HepG2 (cell line): ENCODE results near the gene TIA1. TPM values are rescaled to one million over a fixed set of nuclear protein-coding genes. Genes with fewer than 3 reads are reported as not detected.
"Not testable (repeated sequence)": the region's sequence is repeated elsewhere in the genome, so short reads cannot be mapped to it uniquely, and the experiment has no call there.

Experiments
- ATAC-seq: fragments of 200-7000 bp; cut with Tn5 transposase; 3 replicates; pipeline ENCODE4 v1.9.1; 2020; ENCODE audit warnings: mild to moderate bottlenecking, moderate library complexity
- BruUV-seq: library from RNA; stranded (reverse); fragments of 400-500 nt; replicated peaks from 2 replicates; lab custom pipeline; 2021; lab: Mats Ljungman, UMichigan
- CTCF ChIA-PET: fragments of 300-600 bp; formaldehyde crosslinking; extraction: SDS; loops from one replicate; lab custom pipeline; 2021; ENCODE audit warnings: low total read pairs, inconsistent platforms, low intra/inter-chr PET ratio; lab: Yijun Ruan, JAX
- POLR2A ChIA-PET: fragments of 350-600 bp; sonication (Branson Sonifier 250); formaldehyde crosslinking; loops from one replicate; lab custom pipeline; 2020; ENCODE audit warnings: antibody characterized with exemption, inconsistent platforms; lab: Yijun Ruan, JAX
- DNase-seq: peaks from one replicate; pipeline ENCODE4 v3.0.0-alpha.2; 2015; ENCODE audit warnings: low spot score
- FAIRE-seq: peaks from 3 replicates; lab custom pipeline; 2011; peaks lifted over from hg19 to GRCh38; lab: Jason Lieb, UNC
- H2AFZ ChIP-seq: one replicate; pipeline ENCODE4 v1.6.1; 2011; ENCODE audit warnings: low read length, inconsistent platforms
- H3K27ac ChIP-seq: fragments of 300-600 bp; 3 replicates; pipeline ENCODE4 v1.8.0; 2011; ENCODE audit warnings: mixed run types, mild to moderate bottlenecking, mixed read lengths, low read length, inconsistent platforms; ENCODE audit not compliant: insufficient read depth; ENCODE audit errors: extremely low read length
- H3K27me3 ChIP-seq, 2 experiments: fragments of 200-600 bp in 1 of 2; 2 replicates in 1 of 2; 3 replicates in 1 of 2; pipeline versions ENCODE4 v1.6.0 to v1.8.0; 2011; ENCODE audit warnings: low read length in 2 of 2, mild to moderate bottlenecking in 2 of 2, moderate library complexity in 2 of 2, inconsistent platforms in 1 of 2; ENCODE audit not compliant: insufficient read depth in 2 of 2, control insufficient read depth in 1 of 2
- H3K36me3 ChIP-seq, 2 experiments: fragments of 200-600 bp in 1 of 2; replicated peaks in 1 of 2; 2 replicates in 1 of 2; 3 replicates in 1 of 2; pipeline versions ENCODE4 v1.5.1 to v1.8.0; 2011; ENCODE audit warnings: low read length in 2 of 2, inconsistent platforms in 1 of 2; ENCODE audit not compliant: insufficient read depth in 2 of 2, control insufficient read depth in 1 of 2
- H3K4me1 ChIP-seq: 2 replicates; pipeline ENCODE4 v1.5.1; 2012; ENCODE audit warnings: low read length, inconsistent platforms; ENCODE audit not compliant: insufficient read depth
- H3K4me2 ChIP-seq: 2 replicates; pipeline ENCODE4 v1.6.0; 2011; ENCODE audit warnings: low read depth, low read length, inconsistent platforms
- H3K4me3 ChIP-seq, 3 experiments: fragments of 200-600 bp in 1 of 3; sonication (generic), shearing (Covaris generic) in 1 of 3; replicated peaks in 1 of 3; 2 replicates each; pipeline ENCODE4 v1.5.1; 2011 to 2016; ENCODE audit warnings: low read length in 3 of 3, inconsistent platforms in 2 of 3, low read depth in 2 of 3, mild to moderate bottlenecking in 2 of 3, control low read depth in 1 of 3, mixed read lengths in 1 of 3; ENCODE audit not compliant: insufficient read depth in 1 of 3
- H3K79me2 ChIP-seq: one replicate; pipeline ENCODE4 v1.6.1; 2011; ENCODE audit warnings: low read length, inconsistent platforms; ENCODE audit not compliant: insufficient read depth
- H3K9ac ChIP-seq: 2 replicates; pipeline ENCODE4 v1.6.0; 2011; ENCODE audit warnings: mild to moderate bottlenecking, low read depth, low read length, inconsistent platforms; ENCODE audit not compliant: insufficient read depth
- H3K9me3 ChIP-seq: 2 replicates; pipeline ENCODE4 v1.5.1; 2012; ENCODE audit warnings: mild to moderate bottlenecking, low read length
- H4K20me1 ChIP-seq: 2 replicates; pipeline ENCODE4 v1.6.0; 2011; ENCODE audit warnings: inconsistent platforms, mild to moderate bottlenecking, low read length, moderate library complexity; ENCODE audit not compliant: insufficient read depth
- ARNTL ChIP-seq: sonication (generic); formaldehyde crosslinking; IDR thresholded peaks from 2 replicates; pipeline ENCODE4 v1.4.0; 2020; ENCODE audit warnings: mild to moderate bottlenecking, missing genetic modification reagents
- CEBPB ChIP-seq: IDR thresholded peaks from 2 replicates; pipeline ENCODE4 v1.6.1; 2011; ENCODE audit warnings: low read depth, low read length, improper control_type of control experiment, borderline replicate concordance
- GABPA ChIP-seq, 2 experiments: IDR thresholded peaks; 2 replicates each; pipeline ENCODE4 v1.6.1; 2011 to 2016; ENCODE audit warnings: low read depth in 2 of 2, low read length in 1 of 2, missing biosample characterization in 1 of 2, missing genetic modification characterization in 1 of 2
- GABPB1 ChIP-seq: IDR thresholded peaks from 2 replicates; pipeline ENCODE4 v1.6.1; 2016; ENCODE audit warnings: mild to moderate bottlenecking, missing genetic modification reagents, moderate library complexity, missing compliant biosample characterization
- MTF1 ChIP-seq: sonication (generic); formaldehyde crosslinking; IDR thresholded peaks from 2 replicates; pipeline ENCODE4 v1.5.0; 2020; ENCODE audit warnings: missing genetic modification reagents
- REPIN1 ChIP-seq: sonication (generic); formaldehyde crosslinking; IDR thresholded peaks from 2 replicates; pipeline ENCODE4 v1.8.0; 2022; ENCODE audit warnings: missing genetic modification reagents, low read depth, mild to moderate bottlenecking, borderline replicate concordance
- TCF7 ChIP-seq: sonication (generic); IDR thresholded peaks from 2 replicates; pipeline ENCODE4 v1.6.1; 2016; ENCODE audit warnings: antibody characterized with exemption, low read depth
- ZFP36L1 ChIP-seq: sonication (generic); formaldehyde crosslinking; IDR thresholded peaks from 2 replicates; pipeline ENCODE4 v1.8.0; 2022; ENCODE audit warnings: mild to moderate bottlenecking, missing genetic modification reagents, moderate library complexity
- ZNF709 ChIP-seq: sonication (generic); formaldehyde crosslinking; IDR thresholded peaks from 2 replicates; pipeline ENCODE4 v1.5.0; 2020; ENCODE audit warnings: mild to moderate bottlenecking, missing genetic modification reagents
- ZNF770 ChIP-seq: sonication (generic); formaldehyde crosslinking; IDR thresholded peaks from 2 replicates; pipeline ENCODE4 v1.5.0; 2020; ENCODE audit warnings: mild to moderate bottlenecking, missing genetic modification reagents
- WGBS: methylation state at CpG from one replicate; pipeline ENCODE4 v1.1.6; 2017; ENCODE audit warnings: low lambda C conversion rate; 5-methylcytosine and 5-hydroxymethylcytosine counted together
- in situ Hi-C: cut with HindIII; loops from 2 replicates; pipeline ENCODE4 v1.10.0; 2017; ENCODE audit warnings: low pct_unique_long_range_greater_than_20kb; ENCODE audit not compliant: extremely low pct_ligation_motif_present
- intact Hi-C: fragments of 100-400 bp; cut with micrococcal nuclease; formaldehyde crosslinking; loops from one replicate; pipeline ENCODE4 v1.10.0; 2022; ENCODE audit not compliant: unreplicated experiment
- polyA plus RNA-seq, 8 experiments: library from polyadenylated mRNA; depleted of rRNA in 3 of 8; stranded (reverse) in 7 of 8; unstranded in 1 of 8; fragments of >200 nt; fragmentation: Illumina TruSeq in 4 of 8; extraction: Trizol in 4 of 8; gene quantifications; 2 replicates each; pipeline versions ENCODE4 v1.2.1 to v1.2.3, GENCODE V29; 2011 to 2016; ENCODE audit warnings: low read depth in 4 of 8, missing spikeins in 1 of 8, mixed read lengths in 1 of 8; ENCODE audit not compliant: insufficient read depth in 1 of 8
- total RNA-seq, 5 experiments: library from RNA; depleted of rRNA; stranded (reverse); fragments of >200 nt; fragmentation: Illumina TruSeq; extraction: Trizol; gene quantifications; 2 replicates each; pipeline ENCODE4 v1.2.3, GENCODE V29; 2016; ENCODE audit warnings: low read depth in 1 of 5

The TIA1 gene
- total and polyA plus RNA-seq, 2 of the 13 experiments (the other 11 are each of a cell fraction or from before 2014, with no cell fraction given) = 209 to 319 TPM

- ATAC-seq, H3K4me3 ChIP-seq, CTCF ChIA-PET, H3K9ac ChIP-seq, H4K20me1 ChIP-seq, H3K27ac ChIP-seq, H3K36me3 ChIP-seq, H3K4me2 ChIP-seq, H3K79me2 ChIP-seq, H2AFZ ChIP-seq, H3K9me3 ChIP-seq, intact Hi-C loops, BruUV-seq, FAIRE-seq, H3K27me3 ChIP-seq, in situ Hi-C loops, DNase-seq: not testable (repeated sequence)
- TF ChIP-seq GABPB1 (CRISPR knock-in tag) (0 out of 2 replicates have a peak, but pooled peaks have one; percentile 18), CEBPB (0 out of 2 replicates have a peak, but pooled peaks have one; percentile 12), ZNF770 (peak; percentile 80)
- peaks cover 33% of the 10 kb centered on the region for H3K4me1 ChIP-seq
- POLR2A ChIA-PET = interaction anchor here (1.7 kb wide), 1 partner anchor 45 kb away, joined by 4 read pairs; no protein-coding TSS in a partner anchor
- WGBS = 97% methylated on average over 9 of the region's 9 CpGs
These were observed 61.3 kb downstream of the TIA1 start for GRCh38 chr2:70187170-70187569.

DNA sequence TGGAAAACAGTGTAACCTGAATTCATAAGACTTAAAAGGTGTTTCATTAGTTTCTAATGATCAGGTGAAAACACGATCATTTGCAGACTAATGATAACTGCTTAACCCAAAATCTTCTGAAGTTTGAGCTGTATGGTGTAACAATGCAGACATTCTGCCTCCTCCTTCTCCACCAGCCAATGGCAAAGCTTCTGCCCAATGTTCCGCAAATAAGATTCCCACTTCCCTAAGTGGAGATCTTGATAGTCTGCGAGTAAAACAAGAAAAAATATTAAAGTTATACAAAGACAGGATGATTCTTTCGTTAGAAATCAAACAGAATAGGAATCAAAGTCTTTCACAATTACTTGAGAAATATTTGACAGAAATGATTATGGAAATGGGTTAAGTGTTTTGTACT, 65.7 kb downstream of the TIA1 start:
- no peak for FAIRE-seq
- 96% methylated on average over 4 of the region's 4 CpGs for WGBS
- peaks cover 2% of the 10 kb centered on the region for H3K4me1 ChIP-seq
- H3K9me3 ChIP-seq = no peaks in the 10 kb centered on the region
- H3K79me2 ChIP-seq = no peaks in the 10 kb centered on the region
- H3K4me2 ChIP-seq = no peak overlapping the region
- no peak for ATAC-seq
- in situ Hi-C loops (no loop called here), intact Hi-C loops (no loop called here)
- no peak overlapping the region for H2AFZ ChIP-seq
- TF ChIP-seq GABPA (IDR thresholded peaks at IDR 0.05; ENCODE audit: low read depth, low read length) (no peak), GABPA (CRISPR knock-in tag; IDR thresholded peaks at IDR 0.05; ENCODE audit: low read depth) (no peak), ZNF709 (CRISPR knock-in tag) (no peak), MTF1 (CRISPR knock-in tag) (no peak), ARNTL (no peak), REPIN1 (CRISPR knock-in tag) (no peak), ZFP36L1 (CRISPR knock-in tag) (no peak), TCF7 (no peak)
- peaks cover 8 to 21% of the 10 kb centered on the region in 2 experiments; a peak in 4 of 5 replicates for H3K36me3 ChIP-seq
- ChIA-PET POLR2A (interaction anchor here (2.2 kb wide), 1 partner anchor 8 kb away, joined by 13 read pairs; the partner anchor contains the start of gene C2orf42), CTCF (no interaction called here)
- no peak overlapping the region for H3K9ac ChIP-seq
- no peaks in the 10 kb centered on the region for H4K20me1 ChIP-seq
- H3K27ac ChIP-seq = no peak overlapping the region
- no TSS peak for BruUV-seq
- H3K27me3 ChIP-seq = no peaks in the 10 kb centered on the region
- no peak for DNase-seq
- no peak overlapping the region for H3K4me3 ChIP-seq
